ENCODE results near the gene KMT2D.
"Not testable (repeated sequence)": the region's sequence is repeated elsewhere in the genome, so short reads cannot be mapped to it uniquely, and the experiment has no call there.

The KMT2D gene

DNA sequence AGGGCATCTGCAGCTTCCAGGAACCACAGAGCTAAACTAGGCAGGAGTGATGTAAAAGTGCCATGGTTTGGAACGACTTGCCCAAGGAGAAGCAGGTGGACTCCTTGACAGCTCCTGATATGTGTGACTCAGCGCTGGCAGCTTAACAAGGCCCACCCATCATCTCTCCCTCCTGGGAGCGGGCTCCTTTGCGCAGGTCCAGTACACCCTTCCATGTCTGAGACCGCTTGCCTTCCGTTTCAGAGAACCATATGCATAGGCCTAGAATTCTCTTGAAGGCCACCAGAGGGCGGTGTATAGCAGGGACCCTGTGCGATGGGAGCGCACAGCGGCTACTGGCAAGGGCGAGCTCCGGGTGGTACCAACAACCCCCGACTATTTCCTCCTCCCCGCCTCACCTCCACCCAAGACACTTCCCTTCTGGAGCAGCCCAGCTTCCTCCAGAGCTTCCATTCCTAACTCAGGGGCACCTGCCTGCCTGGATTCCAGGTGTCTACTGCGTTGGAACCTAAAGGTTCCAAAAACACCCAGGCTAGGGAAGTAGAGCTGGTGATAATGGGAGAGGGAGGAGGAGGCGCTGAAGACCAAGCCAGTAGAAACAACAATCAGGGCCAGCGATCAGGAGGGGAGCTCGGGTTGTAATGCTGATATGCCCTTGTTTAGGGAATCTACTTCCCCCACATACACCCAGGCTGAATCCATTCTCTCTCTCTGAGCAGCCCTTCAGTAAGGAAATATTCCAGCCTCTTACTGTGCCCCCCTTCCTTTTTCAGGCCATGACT is 27.7 kb upstream of the KMT2D start:
- DNase-seq, result peak; percentile 31

DNA sequence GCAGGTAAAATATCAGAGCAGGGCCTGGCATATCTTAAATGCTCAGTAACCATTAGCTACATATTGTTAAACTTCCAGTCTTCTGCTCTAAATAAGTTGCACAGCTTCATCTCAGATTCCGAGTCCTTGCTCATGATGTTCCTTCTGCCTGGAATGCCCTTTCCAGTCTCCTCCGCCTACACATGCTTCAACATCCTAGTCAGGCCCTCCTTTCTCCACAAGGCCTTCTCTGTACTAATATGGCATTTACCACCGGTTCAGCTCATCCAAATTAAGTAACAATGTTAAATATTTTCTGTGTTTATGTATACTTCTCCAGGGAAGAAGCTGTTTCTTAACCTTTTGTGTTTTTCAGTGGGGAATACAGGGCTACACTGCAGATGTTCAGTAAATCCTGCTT is 25.5 kb upstream of the KMT2D start:
- no peak for DNase-seq

DNA sequence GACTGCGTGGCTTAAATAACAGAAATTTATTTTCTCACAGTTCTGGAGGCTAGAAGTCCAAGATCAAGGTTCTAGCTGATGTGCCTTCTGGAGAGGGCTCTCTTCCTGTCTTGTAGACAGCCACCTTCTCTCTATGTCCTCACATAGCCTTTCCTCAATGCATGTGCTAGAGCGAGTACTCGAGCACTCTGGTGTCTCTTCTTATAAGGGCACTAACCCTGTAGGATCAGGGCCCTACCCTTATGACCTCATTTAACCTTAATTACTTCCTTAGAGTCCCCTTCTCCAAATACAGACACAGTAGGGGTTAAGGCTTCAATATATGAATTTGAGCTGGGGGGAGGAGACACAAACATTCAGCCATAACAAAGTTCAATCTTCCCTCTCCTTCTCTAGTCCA is 23.8 kb upstream of the KMT2D start:
- DNase-seq, result no peak

DNA sequence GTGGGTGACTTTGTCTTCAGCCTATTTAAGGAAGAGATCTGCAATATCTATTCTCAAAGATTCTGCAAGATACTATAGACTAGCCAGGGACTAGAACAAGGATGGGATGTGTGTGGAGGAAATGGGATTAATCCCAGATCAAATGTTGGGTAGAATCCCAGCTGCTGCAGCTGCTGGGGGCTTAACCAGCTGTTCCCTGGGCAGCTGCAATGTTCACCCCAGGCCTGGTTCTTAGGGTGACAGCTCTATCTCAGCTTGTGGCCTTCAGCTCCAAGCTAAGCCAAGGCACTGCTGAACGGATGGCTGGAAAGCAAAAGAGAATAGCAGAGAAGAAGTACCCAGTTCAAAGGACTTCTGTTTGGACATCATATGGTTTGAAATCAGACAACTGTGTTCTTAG is 19.2 kb upstream of the KMT2D start:
- no peak for DNase-seq

DNA sequence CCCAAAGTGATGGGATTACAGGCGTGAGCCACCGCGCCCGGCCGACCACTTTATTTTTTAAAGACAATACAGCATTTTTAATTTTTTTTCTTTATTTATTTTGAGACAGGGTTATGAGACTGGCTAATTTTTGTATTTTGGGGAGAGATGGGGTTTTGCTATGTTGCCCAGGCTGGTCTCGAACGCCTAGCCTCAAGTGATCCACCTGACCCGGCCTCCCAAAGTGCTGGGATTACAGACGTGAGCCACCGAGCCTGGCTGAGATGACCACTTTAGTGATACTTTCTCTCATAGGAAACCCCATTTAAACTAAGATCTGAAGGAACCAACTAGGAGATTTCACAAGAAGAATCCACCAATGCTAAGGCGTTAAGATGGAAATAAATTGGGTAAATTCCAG is 10.4 kb upstream of the KMT2D start:
- DNase-seq, result no peak

DNA sequence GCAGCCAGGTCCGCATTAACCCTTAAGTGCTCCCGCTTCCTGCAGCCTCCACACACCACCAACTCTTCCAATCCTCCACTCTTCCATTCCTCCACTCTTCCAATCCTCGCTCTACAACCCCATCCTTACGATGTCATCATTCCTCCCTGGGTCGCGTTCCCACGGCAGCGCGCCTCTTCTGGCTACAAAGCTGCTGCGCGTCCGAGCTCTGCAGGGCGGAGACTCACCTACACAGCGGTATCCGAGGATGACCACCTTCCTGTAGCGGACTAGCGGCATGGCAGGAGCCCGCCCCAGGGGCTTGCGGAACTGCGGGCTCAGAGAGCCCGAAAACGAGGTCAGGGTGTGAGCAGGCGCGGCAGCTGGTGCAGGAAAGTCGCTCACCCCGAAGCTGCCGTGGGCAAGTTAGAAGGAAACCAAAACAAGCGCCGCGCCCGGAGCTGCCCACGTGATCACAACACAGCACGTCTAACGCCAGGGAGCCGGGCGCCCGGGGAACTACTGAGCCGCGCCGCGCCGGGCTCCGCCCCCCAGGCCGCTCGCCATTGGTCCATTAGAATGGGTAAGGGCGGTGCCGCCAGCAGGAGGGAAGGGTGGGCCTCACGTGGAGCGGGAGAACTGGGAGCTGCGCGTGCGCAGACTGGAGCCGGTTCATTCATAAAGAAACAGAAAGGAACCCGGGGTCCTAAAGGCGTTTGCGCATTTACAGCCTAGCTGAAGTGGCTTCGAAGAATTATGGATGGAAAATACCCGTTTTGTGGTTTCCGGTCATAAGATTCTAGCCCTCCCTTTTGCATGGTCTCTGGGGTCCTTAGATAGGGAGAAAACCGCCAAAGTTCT is 9.1 kb upstream of the KMT2D start, which contains the start of gene RHEBL1:
Gene RHEBL1 (minus strand): TSS at position 473 of the 840 bp plus-strand sequence. CDS start 194 bp downstream, at position 279.
- DNase-seq, result peak; percentile 94

GRCh38 chr12:49068879-49069506 is 8.4 kb upstream of the KMT2D start:
- peak; percentile 16 for DNase-seq

DNA sequence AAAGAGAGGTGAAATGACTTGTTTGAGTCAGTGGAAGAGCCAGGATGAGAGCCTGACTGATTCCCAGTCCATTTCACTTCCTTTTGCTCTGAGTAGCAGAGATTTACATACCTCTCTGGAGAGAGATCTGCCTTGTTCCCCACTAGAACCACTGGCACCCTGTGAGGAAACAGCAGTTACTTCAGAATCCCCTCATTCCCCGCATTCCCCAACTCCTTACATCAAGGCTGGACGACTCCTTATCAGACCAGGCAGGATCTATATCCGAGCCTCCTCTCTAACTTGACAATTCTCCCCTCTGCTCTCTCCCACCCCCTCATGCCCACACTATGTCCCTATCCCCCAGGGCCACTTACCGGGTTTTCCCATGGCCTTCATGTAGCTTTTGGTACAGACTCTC is 5.5 kb upstream of the KMT2D start:
- DNase-seq, result no peak

- no peak for DNase-seq
Measured at GRCh38 chr12:49064767-49065152, 4.2 kb upstream of the KMT2D start.

- not testable (repeated sequence) for DNase-seq
Measured at GRCh38 chr12:49061916-49062315, 1.3 kb upstream of the KMT2D start.

DNA sequence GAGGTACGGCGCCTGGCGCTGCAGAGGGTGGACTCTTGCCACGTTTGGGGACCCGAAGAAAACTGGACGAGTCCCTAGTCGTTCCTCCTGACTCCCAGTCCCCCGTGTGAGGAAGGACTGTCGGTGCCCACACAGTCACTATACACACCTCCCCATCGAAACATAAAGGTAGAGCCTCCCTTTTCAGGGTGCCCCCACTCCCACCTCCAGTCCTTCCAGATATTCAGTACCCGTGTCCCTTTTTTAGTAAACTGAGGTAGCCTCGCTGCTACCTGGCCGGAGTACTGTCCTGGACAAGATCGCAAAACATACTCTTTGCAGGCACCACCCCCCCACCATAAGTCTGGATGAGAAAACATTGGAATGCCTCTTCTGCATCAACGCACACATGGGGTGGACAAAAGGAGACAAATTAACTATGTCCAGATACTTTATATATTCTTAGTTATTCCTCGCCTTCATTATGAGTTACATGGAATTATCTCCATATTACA is 610 bp upstream of the KMT2D start:
- DNase-seq, result no peak

DNA sequence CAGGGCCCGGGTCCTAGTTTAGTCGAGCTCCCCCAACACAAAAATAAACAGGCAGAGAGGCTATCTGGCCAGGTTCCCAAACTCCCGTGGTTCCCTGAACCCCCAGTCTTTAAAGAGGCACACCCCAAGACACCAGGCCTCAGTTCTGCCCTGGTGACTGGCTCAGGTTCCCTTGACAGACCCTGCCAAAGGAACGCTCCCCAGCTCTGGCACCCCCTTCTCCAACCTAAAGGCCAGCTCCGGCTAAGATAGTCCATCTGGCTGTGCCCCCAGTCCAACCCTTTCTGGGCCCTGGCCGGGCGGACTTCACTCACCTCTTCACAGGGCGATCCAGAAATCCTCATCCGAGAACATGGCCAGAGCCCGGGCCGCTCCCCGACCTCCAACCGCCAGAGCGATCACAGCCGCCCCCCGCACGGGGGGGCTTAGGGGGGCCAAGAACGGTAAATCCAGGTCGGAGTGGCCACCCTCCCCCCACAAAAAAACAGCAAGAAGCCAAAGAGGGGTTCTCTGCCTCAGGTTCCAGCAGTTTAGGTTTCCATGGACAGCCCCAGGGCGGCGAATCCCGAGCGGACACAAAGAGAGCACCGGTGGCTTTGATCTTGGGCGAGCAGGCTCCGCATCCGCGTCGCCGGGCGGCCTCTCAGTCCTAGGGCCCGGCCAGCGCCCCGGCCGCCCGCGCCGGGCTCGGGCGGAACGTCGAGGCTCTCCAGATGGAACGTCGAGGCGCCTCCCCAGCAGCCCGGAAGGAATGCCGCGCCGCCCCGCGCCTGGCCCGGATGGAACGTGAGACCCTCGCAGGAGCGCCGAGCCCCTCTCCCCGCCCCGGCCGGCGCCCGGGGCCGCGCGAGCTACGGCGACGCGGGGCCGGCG is 1.1 kb downstream of the KMT2D start:
- peak; percentile 25 for DNase-seq

- no peak for DNase-seq
Measured at GRCh38 chr12:49059045-49059298, 1.6 kb downstream of the KMT2D start.

DNA sequence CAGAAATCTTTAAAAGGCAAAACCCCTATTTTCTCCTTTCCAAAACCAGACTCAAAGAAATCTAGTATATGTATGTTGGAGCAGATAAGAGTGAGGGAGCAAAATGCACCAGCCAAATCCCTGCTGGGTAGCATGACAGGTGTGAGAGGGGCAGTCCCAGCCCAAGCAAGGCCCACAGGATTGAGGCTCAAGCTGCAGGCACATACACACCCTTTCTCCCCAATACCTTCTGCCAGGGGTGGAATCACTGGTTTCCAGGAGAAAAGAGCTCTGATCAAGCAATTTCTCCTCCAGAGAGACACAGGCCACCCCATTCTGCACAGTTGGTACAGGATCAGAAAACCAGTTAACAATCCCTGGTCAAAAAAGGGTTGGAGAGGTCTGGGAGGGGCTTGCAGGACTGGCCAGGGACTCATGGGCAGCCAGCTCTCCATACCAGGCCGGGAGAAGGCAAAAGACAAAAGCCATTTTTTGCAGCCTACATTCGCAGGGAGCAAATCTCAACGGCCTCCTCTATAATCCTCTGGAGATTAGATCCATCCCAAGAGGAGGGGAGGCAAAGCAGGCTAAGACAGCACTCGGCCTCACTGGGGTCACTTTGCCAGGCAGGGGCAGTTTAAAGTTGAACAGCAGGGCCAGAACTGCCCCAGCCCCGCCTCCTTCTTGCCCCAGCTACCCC is 2.1 kb downstream of the KMT2D start:
- no peak for DNase-seq

DNA sequence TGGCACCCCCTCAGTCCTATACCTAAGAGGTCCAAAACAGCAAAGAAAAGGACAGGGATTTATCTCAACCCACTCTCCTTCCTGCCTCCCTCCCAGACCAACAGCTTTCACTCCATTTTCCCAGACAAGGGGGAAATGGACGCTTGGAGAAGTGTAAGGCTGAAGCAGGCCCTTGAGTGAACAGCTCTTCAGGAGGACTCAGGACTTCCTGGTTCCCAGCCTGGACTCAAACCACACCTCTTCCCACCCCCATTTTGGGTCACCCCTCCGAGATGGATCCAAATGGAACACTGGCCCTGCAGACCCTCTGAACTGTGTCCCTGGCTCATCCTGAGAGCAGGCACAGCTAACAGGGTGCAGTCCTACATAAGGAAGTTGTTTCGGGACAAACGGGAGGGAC is 2.7 kb downstream of the KMT2D start:
- DNase-seq, result peak; percentile 9

GRCh38 chr12:49055978-49056754 is 4.4 kb downstream of the KMT2D start:
- peak; percentile 37 for DNase-seq

- no peak for DNase-seq
Measured at GRCh38 chr12:49055092-49055491, 5.5 kb downstream of the KMT2D start.

GRCh38 chr12:49054524-49054923 is 6.1 kb downstream of the KMT2D start:
- DNase-seq, result no peak

GRCh38 chr12:49054096-49054495 is 6.5 kb downstream of the KMT2D start:
- DNase-seq, result no peak

GRCh38 chr12:49052451-49053208 is 8.0 kb downstream of the KMT2D start:
- no peak for DNase-seq
